CD14-positive monocyte (primary cell): ENCODE results near the gene TCOF1. TPM values are rescaled to one million over a fixed set of nuclear protein-coding genes. Genes with fewer than 3 reads are reported as not detected.
A peak's percentile ranks its signal among the peaks of the same experiment; 100 is the strongest.

Experiments used
- DNase-seq, 3 donors: peaks; one replicate each; pipeline ENCODE4 v3.0.0-alpha.2; 2011 to 2022
- H2AFZ ChIP-seq: 2 replicates; pipeline ENCODE4 v1.6.0; 2012; ENCODE audit warnings: mild to moderate bottlenecking, low read depth, low read length, inconsistent platforms; ENCODE audit not compliant: insufficient read depth, poor library complexity, severe bottlenecking
- H3K27ac ChIP-seq, 2 donors: 1 replicate in 1 of 2; 2 replicates in 1 of 2; pipeline ENCODE4 v1.5.1; 2012 to 2013; ENCODE audit warnings: low read length in 2 of 2, control low read depth in 1 of 2, inconsistent platforms in 1 of 2, low read depth in 1 of 2, mild to moderate bottlenecking in 1 of 2
- H3K27me3 ChIP-seq, 2 donors: one replicate each; pipeline versions ENCODE4 v1.6.0 to v1.6.1; 2011 to 2013; ENCODE audit warnings: low read length in 2 of 2; ENCODE audit not compliant: control insufficient read depth in 2 of 2, insufficient read depth in 2 of 2
- H3K36me3 ChIP-seq, 2 donors: replicated peaks in 1 of 2; 1 replicate in 1 of 2; 2 replicates in 1 of 2; pipeline versions ENCODE4 v1.5.1 to v1.6.1; 2012 to 2013; ENCODE audit warnings: low read length in 2 of 2, control low read depth in 1 of 2, inconsistent platforms in 1 of 2, mild to moderate bottlenecking in 1 of 2; ENCODE audit not compliant: insufficient read depth in 2 of 2, control insufficient read depth in 1 of 2
- H3K4me1 ChIP-seq, 2 donors: 1 replicate in 1 of 2; 2 replicates in 1 of 2; pipeline versions ENCODE4 v1.5.1 to v1.6.1; 2012 to 2013; ENCODE audit warnings: low read length in 2 of 2, control low read depth in 1 of 2, inconsistent platforms in 1 of 2, mild to moderate bottlenecking in 1 of 2, moderate library complexity in 1 of 2; ENCODE audit not compliant: insufficient read depth in 2 of 2, control insufficient read depth in 1 of 2
- H3K4me2 ChIP-seq: replicated peaks from 2 replicates; pipeline ENCODE3; 2012; ENCODE audit warnings: low read length, moderate library complexity, mild to moderate bottlenecking; ENCODE audit not compliant: poor library complexity, severe bottlenecking; ENCODE audit errors: extremely low read depth
- H3K4me3 ChIP-seq, 3 experiments: fragments of 200-600 bp in 1 of 3; sonication (generic) in 1 of 3; replicated peaks in 1 of 3; 1 replicate in 2 of 3; 2 replicates in 1 of 3; pipeline ENCODE4 v1.5.1; 2011 to 2013; ENCODE audit warnings: low read length in 3 of 3, mild to moderate bottlenecking in 3 of 3, control low read depth in 2 of 3, low read depth in 2 of 3, inconsistent platforms in 1 of 3, moderate library complexity in 1 of 3
- H3K79me2 ChIP-seq: 2 replicates; pipeline ENCODE4 v1.6.0; 2012; ENCODE audit warnings: mild to moderate bottlenecking, control low read depth, inconsistent platforms, low read length, moderate library complexity; ENCODE audit not compliant: insufficient read depth
- H3K9ac ChIP-seq: 2 replicates; pipeline ENCODE4 v1.6.0; 2017; ENCODE audit warnings: low read length, mild to moderate bottlenecking; ENCODE audit not compliant: insufficient read depth, poor library complexity, severe bottlenecking
- H3K9me3 ChIP-seq, 2 donors: replicated peaks in 1 of 2; 1 replicate in 1 of 2; 2 replicates in 1 of 2; pipeline versions ENCODE4 v1.5.1 to v1.6.1; 2012 to 2013; ENCODE audit warnings: low read length in 2 of 2, control low read depth in 1 of 2; ENCODE audit not compliant: control insufficient read depth in 1 of 2, insufficient read depth in 1 of 2
- H4K20me1 ChIP-seq: 2 replicates; pipeline ENCODE4 v1.6.0; 2012; ENCODE audit warnings: mild to moderate bottlenecking, low read length, control low read depth, moderate library complexity; ENCODE audit not compliant: insufficient read depth
- H3K27ac Mint-ChIP-seq, 7 donors: one replicate each; pipeline ENCODE4 v1.8.0; 2020; ENCODE audit warnings: mild to moderate bottlenecking in 7 of 7, mixed read lengths in 7 of 7, moderate library complexity in 6 of 7, inconsistent platforms in 2 of 7
- H3K27me3 Mint-ChIP-seq, 3 donors: one replicate each; pipeline ENCODE4 v1.8.0; 2021 to 2022; ENCODE audit warnings: low read depth in 3 of 3, mild to moderate bottlenecking in 3 of 3, mixed read lengths in 3 of 3, moderate library complexity in 3 of 3, inconsistent platforms in 1 of 3
- H3K36me3 Mint-ChIP-seq, 2 donors: one replicate each; pipeline ENCODE4 v1.8.0; 2020; ENCODE audit warnings: mixed read lengths in 2 of 2, inconsistent platforms in 1 of 2, mild to moderate bottlenecking in 1 of 2
- H3K4me1 Mint-ChIP-seq: one replicate; pipeline ENCODE4 v1.8.0; 2020; ENCODE audit warnings: mild to moderate bottlenecking, mixed read lengths
- H3K4me3 Mint-ChIP-seq, 2 donors: one replicate each; pipeline ENCODE4 v1.8.0; 2020; ENCODE audit warnings: mild to moderate bottlenecking in 2 of 2, mixed read lengths in 2 of 2, moderate library complexity in 1 of 2
- H3K9me3 Mint-ChIP-seq, 7 donors: one replicate each; pipeline ENCODE4 v1.8.0; 2020 to 2022; ENCODE audit warnings: mixed read lengths in 7 of 7, mild to moderate bottlenecking in 6 of 7, moderate library complexity in 6 of 7, inconsistent platforms in 2 of 7
- WGBS: methylation state at CpG from one replicate; pipeline ENCODE4 v1.1.5; 2013; ENCODE audit warnings: missing lambda C conversion rate; ENCODE audit not compliant: insufficient coverage; 5-methylcytosine and 5-hydroxymethylcytosine counted together
- intact Hi-C, 2 donors: fragments of 100-400 bp; cut with micrococcal nuclease; formaldehyde crosslinking; loops; one replicate each; pipeline versions ENCODE4 v1.15.0 to v1.15.1; 2023
- polyA plus RNA-seq, 3 donors: library from polyadenylated mRNA; depleted of rRNA in 1 of 3; unstranded in 2 of 3; stranded (reverse) in 1 of 3; fragments of 300-500 nt in 2 of 3; fragments of >200 nt in 1 of 3; fragmentation: Illumina TruSeq in 2 of 3; gene quantifications; 1 replicate in 2 of 3; 2 replicates in 1 of 3; pipeline ENCODE4 v1.2.3, GENCODE V29; 2012 to 2021
- TF ChIP-seq, protein P1 (sequence below): fragments of 200-600 bp; IDR thresholded peaks from one replicate; pipeline ENCODE4 v1.8.0; 2022; ENCODE audit warnings: antibody characterized with exemption, mild to moderate bottlenecking

Gene TCOF1
- polyA plus RNA-seq, 3 donors, result 1.4 to 18.0 (median 2.3) TPM

GRCh38 chr5:150376799-150377771 is 19.6 kb downstream of the TCOF1 start:
- Histone ChIP-seq H2AFZ (no peak overlapping the region), H3K27me3 (no peaks in the 10 kb centered on the region), H3K9me3 (no peaks in the 10 kb centered on the region), H3K79me2 (no peaks in the 10 kb centered on the region), H3K27ac (no peak overlapping the region), H3K9ac (no peak overlapping the region), H3K4me1 (no peaks in the 10 kb centered on the region), H3K4me2 (no peak overlapping the region), H3K36me3 (peaks cover 96 to 100% of the 10 kb centered on the region in 2 donors), H4K20me1 (no peaks in the 10 kb centered on the region), H3K4me3 (no peak overlapping the region)
- TF ChIP-seq, protein P1, sequence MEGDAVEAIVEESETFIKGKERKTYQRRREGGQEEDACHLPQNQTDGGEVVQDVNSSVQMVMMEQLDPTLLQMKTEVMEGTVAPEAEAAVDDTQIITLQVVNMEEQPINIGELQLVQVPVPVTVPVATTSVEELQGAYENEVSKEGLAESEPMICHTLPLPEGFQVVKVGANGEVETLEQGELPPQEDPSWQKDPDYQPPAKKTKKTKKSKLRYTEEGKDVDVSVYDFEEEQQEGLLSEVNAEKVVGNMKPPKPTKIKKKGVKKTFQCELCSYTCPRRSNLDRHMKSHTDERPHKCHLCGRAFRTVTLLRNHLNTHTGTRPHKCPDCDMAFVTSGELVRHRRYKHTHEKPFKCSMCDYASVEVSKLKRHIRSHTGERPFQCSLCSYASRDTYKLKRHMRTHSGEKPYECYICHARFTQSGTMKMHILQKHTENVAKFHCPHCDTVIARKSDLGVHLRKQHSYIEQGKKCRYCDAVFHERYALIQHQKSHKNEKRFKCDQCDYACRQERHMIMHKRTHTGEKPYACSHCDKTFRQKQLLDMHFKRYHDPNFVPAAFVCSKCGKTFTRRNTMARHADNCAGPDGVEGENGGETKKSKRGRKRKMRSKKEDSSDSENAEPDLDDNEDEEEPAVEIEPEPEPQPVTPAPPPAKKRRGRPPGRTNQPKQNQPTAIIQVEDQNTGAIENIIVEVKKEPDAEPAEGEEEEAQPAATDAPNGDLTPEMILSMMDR, result no peak
- WGBS, result 77% methylated on average over 5 of the region's 10 CpGs
- H3K9me3 Mint-ChIP-seq, result no peaks in the 10 kb centered on the region
- H3K4me1 Mint-ChIP-seq, result no peaks in the 10 kb centered on the region
- H3K36me3 Mint-ChIP-seq, result peaks cover 92 to 100% of the 10 kb centered on the region in 2 donors
- H3K27ac Mint-ChIP-seq, result peak overlapping the region in 1 of 7 donors; percentile 63
- intact Hi-C loops, result no loop called here
- DNase-seq, result no peak
- H3K4me3 Mint-ChIP-seq, result no peak overlapping the region
- H3K27me3 Mint-ChIP-seq, result peaks cover 0 to 2% (median 0%) of the 10 kb centered on the region in 3 donors

GRCh38 chr5:150377964-150378694 is 20.6 kb downstream of the TCOF1 start:
- Histone ChIP-seq H3K79me2 (no peaks in the 10 kb centered on the region), H3K4me2 (no peak overlapping the region), H3K4me1 (no peaks in the 10 kb centered on the region), H3K27me3 (no peaks in the 10 kb centered on the region), H3K36me3 (peaks cover 96 to 100% of the 10 kb centered on the region in 2 donors), H4K20me1 (no peaks in the 10 kb centered on the region), H3K27ac (peak overlapping the region in 1 of 2 donors; percentile 20), H3K4me3 (no peak overlapping the region), H3K9me3 (no peaks in the 10 kb centered on the region), H2AFZ (no peak overlapping the region), H3K9ac (no peak overlapping the region)
- no peak for DNase-seq
- intact Hi-C loops, result no loop called here
- Mint-ChIP-seq H3K36me3 (peaks cover 93 to 100% of the 10 kb centered on the region in 2 donors), H3K4me1 (no peaks in the 10 kb centered on the region), H3K27ac (peak overlapping the region in 2 of 7 donors; percentile 26 to 51), H3K4me3 (no peak overlapping the region), H3K9me3 (no peaks in the 10 kb centered on the region), H3K27me3 (peaks cover 0 to 2% (median 0%) of the 10 kb centered on the region in 3 donors)
- 100% methylated on average over 1 of the region's 5 CpGs for WGBS
- TF ChIP-seq, protein P1, result no peak
